ENCODE results near the gene DYNAP.

DYNAP gene

DNA sequence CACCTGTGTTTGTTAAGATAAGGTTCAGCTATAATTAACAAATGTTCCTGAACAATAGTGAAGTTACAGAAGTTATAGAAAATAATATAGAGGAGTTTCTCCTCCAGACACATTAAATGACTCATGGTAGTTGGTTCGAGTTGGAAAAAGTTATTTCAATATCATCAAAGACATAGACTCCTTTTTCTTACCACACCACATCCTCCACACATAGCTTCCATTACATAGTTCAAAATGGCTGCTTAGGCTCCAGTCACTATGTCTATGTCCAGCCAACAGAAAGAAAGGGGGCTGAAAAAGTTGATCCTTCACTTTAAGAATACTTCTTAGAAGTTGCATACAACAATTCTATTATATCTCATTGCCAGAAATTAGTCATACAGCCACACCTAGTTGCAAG is 50.7 kb downstream of the DYNAP start:
- Histone ChIP-seq H2AFZ (ENCODE audit: low read depth, low read length) (no peak overlapping the region), H3K27me3 (ENCODE audit: insufficient read depth, low read length, poor library complexity) (no peaks in the 10 kb centered on the region), H3K36me3 (ENCODE audit: insufficient read depth, low read length) (no peaks in the 10 kb centered on the region), H3K27ac (ENCODE audit: low read length) (no peak overlapping the region), H4K20me1 (ENCODE audit: insufficient read depth, low read length) (no peaks in the 10 kb centered on the region), H3K4me2 (ENCODE audit: insufficient read depth, low read length) (no peak overlapping the region), H3K9me3 (ENCODE audit: insufficient read depth, low read length, severe bottlenecking) (no peaks in the 10 kb centered on the region), H3K4me1 (ENCODE audit: insufficient read depth, low read length) (no peaks in the 10 kb centered on the region), H3K4me3 (ENCODE audit: low read depth in 1 of 2, low read length in 2 of 2) (no peak overlapping the region), H3K79me2 (ENCODE audit: insufficient read depth, low read length) (no peaks in the 10 kb centered on the region), H3K9ac (ENCODE audit: low read depth, low read length) (no peak overlapping the region)
- TF ChIP-seq, protein P1, sequence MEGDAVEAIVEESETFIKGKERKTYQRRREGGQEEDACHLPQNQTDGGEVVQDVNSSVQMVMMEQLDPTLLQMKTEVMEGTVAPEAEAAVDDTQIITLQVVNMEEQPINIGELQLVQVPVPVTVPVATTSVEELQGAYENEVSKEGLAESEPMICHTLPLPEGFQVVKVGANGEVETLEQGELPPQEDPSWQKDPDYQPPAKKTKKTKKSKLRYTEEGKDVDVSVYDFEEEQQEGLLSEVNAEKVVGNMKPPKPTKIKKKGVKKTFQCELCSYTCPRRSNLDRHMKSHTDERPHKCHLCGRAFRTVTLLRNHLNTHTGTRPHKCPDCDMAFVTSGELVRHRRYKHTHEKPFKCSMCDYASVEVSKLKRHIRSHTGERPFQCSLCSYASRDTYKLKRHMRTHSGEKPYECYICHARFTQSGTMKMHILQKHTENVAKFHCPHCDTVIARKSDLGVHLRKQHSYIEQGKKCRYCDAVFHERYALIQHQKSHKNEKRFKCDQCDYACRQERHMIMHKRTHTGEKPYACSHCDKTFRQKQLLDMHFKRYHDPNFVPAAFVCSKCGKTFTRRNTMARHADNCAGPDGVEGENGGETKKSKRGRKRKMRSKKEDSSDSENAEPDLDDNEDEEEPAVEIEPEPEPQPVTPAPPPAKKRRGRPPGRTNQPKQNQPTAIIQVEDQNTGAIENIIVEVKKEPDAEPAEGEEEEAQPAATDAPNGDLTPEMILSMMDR (IDR thresholded peaks at IDR 0.05; ENCODE audit: borderline replicate concordance, extremely low read depth, low read length, poor library complexity, severe bottlenecking): no peak
- no peak for TF ChIP-seq EZH2 (IDR thresholded peaks at IDR 0.05; ENCODE audit: borderline replicate concordance, low read depth, low read length, severe bottlenecking)
- DNase-seq (no peak), ATAC-seq (ENCODE audit: insufficient read depth, low read depth) (no peak)

DNA sequence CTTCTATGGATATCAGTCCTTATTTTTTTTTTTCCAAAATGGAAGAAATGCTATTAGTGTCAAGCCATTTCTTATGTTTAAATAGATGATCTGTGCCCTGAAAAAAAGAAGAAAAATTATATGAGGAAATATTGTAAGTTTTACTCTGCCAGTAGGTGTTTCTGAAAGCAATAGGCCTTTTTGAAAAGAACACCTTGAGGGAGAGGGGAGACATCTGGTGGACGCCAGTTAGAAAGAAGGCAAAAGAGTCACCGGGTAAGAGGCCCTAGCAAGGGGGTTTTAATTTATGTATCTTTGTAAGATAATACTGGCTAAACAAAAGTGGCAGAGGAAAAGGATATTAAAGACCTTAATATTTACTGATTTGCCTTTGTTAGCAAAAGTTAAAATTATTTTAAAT is 56.1 kb downstream of the DYNAP start:
- Histone ChIP-seq H3K27me3 (ENCODE audit: insufficient read depth, low read length, poor library complexity) (no peaks in the 10 kb centered on the region), H3K4me2 (ENCODE audit: insufficient read depth, low read length) (no peak overlapping the region), H3K9ac (ENCODE audit: low read depth, low read length) (no peak overlapping the region), H3K36me3 (ENCODE audit: insufficient read depth, low read length) (no peaks in the 10 kb centered on the region), H3K27ac (ENCODE audit: low read length) (no peak overlapping the region), H3K4me1 (ENCODE audit: insufficient read depth, low read length) (no peaks in the 10 kb centered on the region), H3K9me3 (ENCODE audit: insufficient read depth, low read length, severe bottlenecking) (no peaks in the 10 kb centered on the region), H3K79me2 (ENCODE audit: insufficient read depth, low read length) (no peaks in the 10 kb centered on the region), H2AFZ (ENCODE audit: low read depth, low read length) (no peak overlapping the region), H3K4me3 (ENCODE audit: low read depth in 1 of 2, low read length in 2 of 2) (no peak overlapping the region), H4K20me1 (ENCODE audit: insufficient read depth, low read length) (no peaks in the 10 kb centered on the region)
- peak; percentile 48; the same call in 1 of the 3 replicates for ATAC-seq (ENCODE audit: insufficient read depth, low read depth)
- peak; percentile 8 for DNase-seq
- TF ChIP-seq, protein P1 (IDR thresholded peaks at IDR 0.05; ENCODE audit: borderline replicate concordance, extremely low read depth, low read length, poor library complexity, severe bottlenecking): peak; percentile 39
- no peak for TF ChIP-seq EZH2 (IDR thresholded peaks at IDR 0.05; ENCODE audit: borderline replicate concordance, low read depth, low read length, severe bottlenecking)
